ENCODE results near the gene GABRB1.

Gene GABRB1

GRCh38 chr4:47143261-47143660, 111.9 kb downstream of the GABRB1 start:
- Histone ChIP-seq H3K27ac (ENCODE audit: extremely low read depth, low read depth, low read length) (no peak overlapping the region), H3K36me3 (ENCODE audit: control insufficient read depth in 2 of 2, insufficient read depth in 1 of 2, low read length in 2 of 2) (no peaks in the 10 kb centered on the region), H3K9me3 (ENCODE audit: control insufficient read depth, insufficient read depth, low read depth, low read length) (no peaks in the 10 kb centered on the region), H3K4me3 (ENCODE audit: low read depth, low read length) (no peak overlapping the region), H3K4me1 (ENCODE audit: control insufficient read depth, insufficient read depth, low read length) (no peaks in the 10 kb centered on the region)
- CTCF ChIA-PET, result no interaction called here
- POLR2A ChIA-PET, result no interaction called here
- TF ChIP-seq ZFP37 (tag by site-specific recombination; IDR thresholded peaks at IDR 0.05) (no peak), SP3 (tag by site-specific recombination; IDR thresholded peaks at IDR 0.05) (no peak), KLF1 (tag by site-specific recombination; IDR thresholded peaks at IDR 0.05) (no peak), ZBTB17 (tag by site-specific recombination; IDR thresholded peaks at IDR 0.05) (no peak), ZBTB48 (tag by site-specific recombination; IDR thresholded peaks at IDR 0.05) (no peak), KLF16 (tag by site-specific recombination; IDR thresholded peaks at IDR 0.05) (no peak), KLF10 (tag by site-specific recombination; IDR thresholded peaks at IDR 0.05) (no peak), KLF8 (tag by site-specific recombination; IDR thresholded peaks at IDR 0.05) (no peak), SCRT2 (tag by site-specific recombination; IDR thresholded peaks at IDR 0.05) (no peak), PRDM4 (tag by site-specific recombination; IDR thresholded peaks at IDR 0.05) (no peak), ZNF175 (tag by site-specific recombination; IDR thresholded peaks at IDR 0.05) (no peak), ZNF837 (tag by site-specific recombination; IDR thresholded peaks at IDR 0.05) (no peak), ZNF302 (tag by site-specific recombination; IDR thresholded peaks at IDR 0.05; ENCODE audit: low read depth) (no peak), ZNF138 (tag by site-specific recombination; IDR thresholded peaks at IDR 0.05; ENCODE audit: borderline replicate concordance) (no peak), MYNN (tag by site-specific recombination; IDR thresholded peaks at IDR 0.05; ENCODE audit: borderline replicate concordance) (no peak), ZNF791 (tag by site-specific recombination; IDR thresholded peaks at IDR 0.05) (no peak), GLIS1 (tag by site-specific recombination; IDR thresholded peaks at IDR 0.05) (no peak)

DNA sequence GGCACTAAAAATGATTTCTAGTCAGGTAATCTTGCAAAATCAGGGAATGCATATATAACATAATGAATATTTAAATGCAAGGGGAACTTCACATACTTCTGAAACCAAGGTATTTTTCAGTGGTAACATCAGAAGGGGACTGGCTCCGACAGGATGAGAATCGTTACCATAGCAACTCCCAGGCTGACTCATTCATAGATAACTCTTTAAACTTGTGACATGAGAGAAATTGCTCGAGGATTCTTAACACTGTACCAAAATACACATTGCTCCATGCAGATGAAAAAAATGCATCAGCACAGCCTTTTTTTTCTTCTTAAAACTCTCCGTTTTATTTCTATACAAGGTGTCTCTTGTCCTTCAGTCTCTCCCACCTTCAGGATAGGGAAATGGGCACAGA, 114.3 kb downstream of the GABRB1 start:
- TF ChIP-seq GLIS2 (tag by site-specific recombination; IDR thresholded peaks at IDR 0.05) (no peak), RBAK (tag by site-specific recombination; IDR thresholded peaks at IDR 0.05) (no peak), ZNF76 (tag by site-specific recombination; IDR thresholded peaks at IDR 0.05; ENCODE audit: borderline replicate concordance, low read depth) (no peak), SP3 (tag by site-specific recombination; IDR thresholded peaks at IDR 0.05) (no peak), ZNF426 (tag by site-specific recombination; IDR thresholded peaks at IDR 0.05) (no peak), ZNF366 (tag by site-specific recombination; conservative IDR thresholded peaks at IDR 0.05) (no peak), ZNF404 (tag by site-specific recombination; IDR thresholded peaks at IDR 0.05) (no peak), ZNF221 (tag by site-specific recombination; IDR thresholded peaks at IDR 0.05; ENCODE audit: borderline replicate concordance) (no peak), GLI4 (tag by site-specific recombination; IDR thresholded peaks at IDR 0.05) (no peak)
- TF ChIP-seq, protein P1, sequence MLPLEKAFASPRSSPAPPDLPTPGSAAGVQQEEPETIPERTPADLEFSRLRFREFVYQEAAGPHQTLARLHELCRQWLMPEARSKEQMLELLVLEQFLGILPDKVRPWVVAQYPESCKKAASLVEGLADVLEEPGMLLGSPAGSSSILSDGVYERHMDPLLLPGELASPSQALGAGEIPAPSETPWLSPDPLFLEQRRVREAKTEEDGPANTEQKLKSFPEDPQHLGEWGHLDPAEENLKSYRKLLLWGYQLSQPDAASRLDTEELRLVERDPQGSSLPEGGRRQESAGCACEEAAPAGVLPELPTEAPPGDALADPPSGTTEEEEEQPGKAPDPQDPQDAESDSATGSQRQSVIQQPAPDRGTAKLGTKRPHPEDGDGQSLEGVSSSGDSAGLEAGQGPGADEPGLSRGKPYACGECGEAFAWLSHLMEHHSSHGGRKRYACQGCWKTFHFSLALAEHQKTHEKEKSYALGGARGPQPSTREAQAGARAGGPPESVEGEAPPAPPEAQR (tag by site-specific recombination; IDR thresholded peaks at IDR 0.05), result no peak
- ChIA-PET POLR2A (no interaction called here), CTCF (no interaction called here)

More for the DNA sequence above, 114.3 kb downstream of the GABRB1 start:
- Histone ChIP-seq H3K4me3 (ENCODE audit: low read depth, low read length) (no peak overlapping the region), H3K4me1 (ENCODE audit: control insufficient read depth, insufficient read depth, low read length) (no peaks in the 10 kb centered on the region), H3K9me3 (ENCODE audit: control insufficient read depth, insufficient read depth, low read depth, low read length) (no peaks in the 10 kb centered on the region), H3K27ac (ENCODE audit: extremely low read depth, low read depth, low read length) (no peak overlapping the region), H3K36me3 (ENCODE audit: control insufficient read depth in 2 of 2, insufficient read depth in 1 of 2, low read length in 2 of 2) (no peaks in the 10 kb centered on the region)
